Measurements from ENCODE around the gene PIGT. TPM values are rescaled to one million over a fixed set of nuclear protein-coding genes. Genes with fewer than 3 reads are reported as not detected.

Gene PIGT
- total RNA-seq, 1 experiment from 2014 or later: 259 TPM

GRCh38 chr20:45426320-45427016, 10.5 kb downstream of the PIGT start:
- H3K27me3 ChIP-seq (replicated peaks; ENCODE audit: control insufficient read depth, insufficient read depth, low read length): no peaks in the 10 kb centered on the region
- intact Hi-C loops (cut with micrococcal nuclease; ENCODE audit: unreplicated experiment): no loop called here
- POLR2A ChIA-PET: interaction anchor here (0.5 to 1.0 kb wide), 2 partner anchors 9 to 10 kb away, joined by 3 to 5 read pairs; no protein-coding TSS in a partner anchor
- TF ChIP-seq CTCF (IDR thresholded peaks at IDR 0.05; ENCODE audit: insufficient read depth in 1 of 2, low read depth in 1 of 2, low read length in 1 of 2, severe bottlenecking in 1 of 2, unreplicated experiment in 1 of 2): no peak
- H3K27me3 Mint-ChIP-seq (ENCODE audit: insufficient read depth, unreplicated experiment): no peaks in the 10 kb centered on the region
- DNase-seq: peak in 1 of 2 experiments; percentile 46
- no peaks in the 10 kb centered on the region for H3K9me3 ChIP-seq
- no peak overlapping the region for H3K4me3 ChIP-seq (ENCODE audit: low read depth, low read length)
- BruUV-seq (replicated peaks): no TSS peak
- peaks cover 38% of the 10 kb centered on the region for H3K36me3 Mint-ChIP-seq (ENCODE audit: insufficient read depth, unreplicated experiment)
- no peak overlapping the region for H3K27ac Mint-ChIP-seq (ENCODE audit: unreplicated experiment)
- peaks cover 15% of the 10 kb centered on the region for H3K4me1 Mint-ChIP-seq (ENCODE audit: low read depth, unreplicated experiment)
- no peaks in the 10 kb centered on the region for H3K9me3 Mint-ChIP-seq (ENCODE audit: unreplicated experiment)
- CTCF ChIA-PET: interaction anchor here (0.8 to 3.6 kb wide), 5 partner anchors 10 to 107 kb away, joined by 3 to 35 read pairs (median 3); no protein-coding TSS in a partner anchor
- no peak overlapping the region for H3K4me3 Mint-ChIP-seq (ENCODE audit: unreplicated experiment)
- H3K36me3 ChIP-seq (ENCODE audit: control insufficient read depth, insufficient read depth, low read length): peaks cover 6% of the 10 kb centered on the region
- H3K4me1 ChIP-seq: no peaks in the 10 kb centered on the region

- Mint-ChIP-seq H3K36me3 (ENCODE audit: insufficient read depth, unreplicated experiment) (peaks cover 28% of the 10 kb centered on the region), H3K27ac (ENCODE audit: unreplicated experiment) (no peak overlapping the region), H3K4me3 (ENCODE audit: unreplicated experiment) (no peak overlapping the region), H3K27me3 (ENCODE audit: insufficient read depth, unreplicated experiment) (no peaks in the 10 kb centered on the region), H3K4me1 (ENCODE audit: low read depth, unreplicated experiment) (peaks cover 15% of the 10 kb centered on the region), H3K9me3 (ENCODE audit: unreplicated experiment) (no peaks in the 10 kb centered on the region)
- intact Hi-C loops (cut with micrococcal nuclease; ENCODE audit: unreplicated experiment): no loop called here
- H3K4me1 ChIP-seq: no peaks in the 10 kb centered on the region
- H3K27me3 ChIP-seq (replicated peaks; ENCODE audit: control insufficient read depth, insufficient read depth, low read length): no peaks in the 10 kb centered on the region
- peak in 1 of 2 experiments; percentile 42 for DNase-seq
- TF ChIP-seq CTCF (IDR thresholded peaks at IDR 0.05; ENCODE audit: insufficient read depth in 1 of 2, low read depth in 1 of 2, low read length in 1 of 2, severe bottlenecking in 1 of 2, unreplicated experiment in 1 of 2): peak in 1 of 2 experiments; percentile 51
- no TSS peak for BruUV-seq (replicated peaks)
- H3K36me3 ChIP-seq (ENCODE audit: control insufficient read depth, insufficient read depth, low read length): peaks cover 6% of the 10 kb centered on the region
- H3K4me3 ChIP-seq (ENCODE audit: low read depth, low read length): no peak overlapping the region
- no peaks in the 10 kb centered on the region for H3K9me3 ChIP-seq
- ChIA-PET POLR2A (interaction anchor here (0.7 to 1.0 kb wide), 3 partner anchors 9 to 68 kb away, joined by 3 to 4 read pairs (median 3); no protein-coding TSS in a partner anchor), CTCF (interaction anchor here (0.7 to 3.6 kb wide), 8 partner anchors 9 to 343 kb away, joined by 3 to 35 read pairs (median 3); no protein-coding TSS in a partner anchor)
These were observed 11.6 kb downstream of the PIGT start for GRCh38 chr20:45427236-45428149.

GRCh38 chr20:45429618-45430017, 13.7 kb downstream of the PIGT start:
- no peak overlapping the region for H3K4me3 Mint-ChIP-seq (ENCODE audit: unreplicated experiment)
- H3K4me1 Mint-ChIP-seq (ENCODE audit: low read depth, unreplicated experiment): peaks cover 15% of the 10 kb centered on the region
- Histone ChIP-seq H3K36me3 (ENCODE audit: control insufficient read depth, insufficient read depth, low read length) (no peaks in the 10 kb centered on the region), H3K27me3 (replicated peaks; ENCODE audit: control insufficient read depth, insufficient read depth, low read length) (no peaks in the 10 kb centered on the region), H3K4me1 (no peaks in the 10 kb centered on the region), H3K4me3 (ENCODE audit: low read depth, low read length) (no peak overlapping the region), H3K9me3 (no peaks in the 10 kb centered on the region)
- H3K9me3 Mint-ChIP-seq (ENCODE audit: unreplicated experiment): no peaks in the 10 kb centered on the region
- DNase-seq: no peak
- no TSS peak for BruUV-seq (replicated peaks)
- intact Hi-C loops (cut with micrococcal nuclease; ENCODE audit: unreplicated experiment): no loop called here
- no peak for TF ChIP-seq CTCF (IDR thresholded peaks at IDR 0.05; ENCODE audit: insufficient read depth in 1 of 2, low read depth in 1 of 2, low read length in 1 of 2, severe bottlenecking in 1 of 2, unreplicated experiment in 1 of 2)
- CTCF ChIA-PET: interaction anchor here (1.2 to 3.6 kb wide), 3 partner anchors 7 to 56 kb away, joined by 3 to 35 read pairs (median 4); no protein-coding TSS in a partner anchor
- no peaks in the 10 kb centered on the region for H3K27me3 Mint-ChIP-seq (ENCODE audit: insufficient read depth, unreplicated experiment)
- no peak overlapping the region for H3K27ac Mint-ChIP-seq (ENCODE audit: unreplicated experiment)
- POLR2A ChIA-PET: no interaction called here
- peaks cover 17% of the 10 kb centered on the region for H3K36me3 Mint-ChIP-seq (ENCODE audit: insufficient read depth, unreplicated experiment)

All from Caco-2 (cell line).